Body of pancreas (tissue), 4 donors: ENCODE results near the gene FANCB.

Experiments used
- CTCF ChIP-seq, 7 experiments: fragments of 450-650 bp in 4 of 7; fragments of 200-600 bp in 3 of 7; sonication (generic) in 3 of 7; IDR thresholded peaks; one replicate each; pipeline ENCODE4 v1.5.1; 2016 to 2019; ENCODE audit warnings: antibody characterized with exemption in 7 of 7
- POLR2A ChIP-seq, 3 donors: fragments of 450-650 bp; IDR thresholded peaks; one replicate each; pipeline ENCODE4 v1.6.1; 2016; ENCODE audit warnings: antibody characterized with exemption in 3 of 3, mild to moderate bottlenecking in 2 of 3

DNA sequence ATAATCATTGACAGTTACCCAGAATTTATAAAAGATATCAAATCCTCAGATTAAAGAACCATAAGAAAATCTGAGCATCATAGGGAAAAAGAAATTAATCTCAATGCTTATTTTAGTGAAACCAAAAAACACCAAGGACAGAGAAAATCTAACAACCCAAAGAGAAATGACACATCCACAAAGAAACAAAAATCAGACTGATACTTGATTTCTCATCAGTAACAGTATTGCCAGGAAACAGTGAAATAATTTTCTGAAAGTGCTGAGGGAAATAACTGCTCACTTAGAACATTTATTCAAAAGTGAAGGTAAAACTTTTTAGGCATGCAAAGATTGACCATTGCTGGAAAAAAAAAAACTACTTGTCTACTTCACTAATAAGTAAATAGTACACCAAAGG is 11.0 kb upstream of the FANCB start:
- no peak for TF ChIP-seq CTCF (IDR thresholded peaks at IDR 0.05)
- no peak for TF ChIP-seq POLR2A (IDR thresholded peaks at IDR 0.05)
